ENCODE results near the gene AIFM1.

Gene AIFM1

DNA sequence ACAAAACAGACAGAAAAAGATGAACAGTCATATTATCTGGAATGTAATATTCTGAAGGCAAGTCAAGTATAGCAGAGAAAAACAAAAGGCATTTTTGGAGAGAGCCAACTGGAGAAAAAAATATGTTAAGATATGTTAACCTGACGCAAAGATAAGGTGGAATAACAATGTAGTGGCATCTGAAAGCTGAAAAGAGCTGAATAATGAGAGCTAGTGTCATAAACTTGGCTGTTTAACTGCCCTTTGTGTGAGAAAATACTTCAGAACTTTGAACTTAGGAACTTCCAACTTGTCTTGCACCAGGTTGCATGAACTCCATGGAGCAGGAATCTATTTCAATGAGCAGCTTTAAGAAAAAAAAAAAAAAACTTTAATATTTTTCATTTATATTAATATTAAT is 39.0 kb upstream of the AIFM1 start:
- TF ChIP-seq, protein P1, sequence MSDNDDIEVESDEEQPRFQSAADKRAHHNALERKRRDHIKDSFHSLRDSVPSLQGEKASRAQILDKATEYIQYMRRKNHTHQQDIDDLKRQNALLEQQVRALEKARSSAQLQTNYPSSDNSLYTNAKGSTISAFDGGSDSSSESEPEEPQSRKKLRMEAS (IDR thresholded peaks at IDR 0.05), result no peak
- TF ChIP-seq, protein P2, sequence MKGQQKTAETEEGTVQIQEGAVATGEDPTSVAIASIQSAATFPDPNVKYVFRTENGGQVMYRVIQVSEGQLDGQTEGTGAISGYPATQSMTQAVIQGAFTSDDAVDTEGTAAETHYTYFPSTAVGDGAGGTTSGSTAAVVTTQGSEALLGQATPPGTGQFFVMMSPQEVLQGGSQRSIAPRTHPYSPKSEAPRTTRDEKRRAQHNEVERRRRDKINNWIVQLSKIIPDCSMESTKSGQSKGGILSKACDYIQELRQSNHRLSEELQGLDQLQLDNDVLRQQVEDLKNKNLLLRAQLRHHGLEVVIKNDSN (IDR thresholded peaks at IDR 0.05), result no peak
- TF ChIP-seq YY1 (IDR thresholded peaks at IDR 0.05; ENCODE audit: low read depth) (no peak), EGR1 (IDR thresholded peaks at IDR 0.05) (no peak), RAD21 (IDR thresholded peaks at IDR 0.05; ENCODE audit: low read depth) (no peak)

DNA sequence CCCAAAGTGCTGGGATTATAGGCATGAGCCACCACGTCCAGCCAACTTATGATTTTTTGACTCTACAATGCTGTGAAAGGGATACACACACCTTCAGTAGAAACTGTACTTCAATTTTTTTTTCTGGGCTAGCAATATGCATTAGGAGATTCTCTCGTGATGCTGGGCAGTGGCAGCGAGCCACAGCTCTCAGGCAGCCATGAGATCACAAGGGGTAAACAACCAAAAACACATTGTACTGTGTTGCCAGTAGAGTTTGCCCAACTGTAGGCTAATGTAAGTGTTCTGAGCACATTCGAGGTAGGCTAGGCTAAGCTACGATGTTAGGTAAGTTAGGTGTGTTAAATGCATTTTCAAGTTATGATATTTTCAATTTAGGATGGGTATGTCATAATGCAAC is 31.8 kb upstream of the AIFM1 start:
- TF ChIP-seq, protein P3, sequence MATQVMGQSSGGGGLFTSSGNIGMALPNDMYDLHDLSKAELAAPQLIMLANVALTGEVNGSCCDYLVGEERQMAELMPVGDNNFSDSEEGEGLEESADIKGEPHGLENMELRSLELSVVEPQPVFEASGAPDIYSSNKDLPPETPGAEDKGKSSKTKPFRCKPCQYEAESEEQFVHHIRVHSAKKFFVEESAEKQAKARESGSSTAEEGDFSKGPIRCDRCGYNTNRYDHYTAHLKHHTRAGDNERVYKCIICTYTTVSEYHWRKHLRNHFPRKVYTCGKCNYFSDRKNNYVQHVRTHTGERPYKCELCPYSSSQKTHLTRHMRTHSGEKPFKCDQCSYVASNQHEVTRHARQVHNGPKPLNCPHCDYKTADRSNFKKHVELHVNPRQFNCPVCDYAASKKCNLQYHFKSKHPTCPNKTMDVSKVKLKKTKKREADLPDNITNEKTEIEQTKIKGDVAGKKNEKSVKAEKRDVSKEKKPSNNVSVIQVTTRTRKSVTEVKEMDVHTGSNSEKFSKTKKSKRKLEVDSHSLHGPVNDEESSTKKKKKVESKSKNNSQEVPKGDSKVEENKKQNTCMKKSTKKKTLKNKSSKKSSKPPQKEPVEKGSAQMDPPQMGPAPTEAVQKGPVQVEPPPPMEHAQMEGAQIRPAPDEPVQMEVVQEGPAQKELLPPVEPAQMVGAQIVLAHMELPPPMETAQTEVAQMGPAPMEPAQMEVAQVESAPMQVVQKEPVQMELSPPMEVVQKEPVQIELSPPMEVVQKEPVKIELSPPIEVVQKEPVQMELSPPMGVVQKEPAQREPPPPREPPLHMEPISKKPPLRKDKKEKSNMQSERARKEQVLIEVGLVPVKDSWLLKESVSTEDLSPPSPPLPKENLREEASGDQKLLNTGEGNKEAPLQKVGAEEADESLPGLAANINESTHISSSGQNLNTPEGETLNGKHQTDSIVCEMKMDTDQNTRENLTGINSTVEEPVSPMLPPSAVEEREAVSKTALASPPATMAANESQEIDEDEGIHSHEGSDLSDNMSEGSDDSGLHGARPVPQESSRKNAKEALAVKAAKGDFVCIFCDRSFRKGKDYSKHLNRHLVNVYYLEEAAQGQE (IDR thresholded peaks at IDR 0.05; ENCODE audit: low read depth), result no peak
- TF ChIP-seq RAD21 (IDR thresholded peaks at IDR 0.05; ENCODE audit: low read depth) (no peak), FOXM1 (IDR thresholded peaks at IDR 0.05; ENCODE audit: borderline replicate concordance, low read depth) (no peak), TEAD4 (IDR thresholded peaks at IDR 0.05) (no peak), CEBPB (IDR thresholded peaks at IDR 0.05) (no peak), TCF12 (IDR thresholded peaks at IDR 0.05; ENCODE audit: low read depth) (no peak), TAF1 (IDR thresholded peaks at IDR 0.05; ENCODE audit: low read depth) (no peak), EGR1 (IDR thresholded peaks at IDR 0.05) (no peak)
- TF ChIP-seq, protein P2 (IDR thresholded peaks at IDR 0.05), result no peak

DNA sequence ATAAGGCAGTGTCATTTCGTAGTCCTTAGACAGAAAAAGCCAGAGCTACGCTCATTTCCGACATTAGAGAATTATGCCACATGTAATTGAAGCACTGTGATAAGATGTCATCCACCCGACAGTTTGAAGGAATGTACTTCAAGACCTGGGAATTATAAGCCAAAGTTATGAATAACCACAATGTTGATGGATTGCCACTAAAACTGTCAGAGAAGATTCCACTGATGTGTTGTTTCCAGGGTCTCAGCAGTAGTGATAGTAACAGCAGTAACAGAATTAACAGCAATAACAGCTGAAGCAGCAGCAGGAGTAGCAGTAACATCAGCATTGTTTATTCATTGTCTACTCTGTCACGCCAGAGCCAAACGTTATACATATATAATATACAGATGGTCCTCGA is 30.8 kb upstream of the AIFM1 start:
- TF ChIP-seq FOXM1 (IDR thresholded peaks at IDR 0.05; ENCODE audit: borderline replicate concordance, low read depth), result no peak
- TF ChIP-seq TAF1 (IDR thresholded peaks at IDR 0.05; ENCODE audit: low read depth), result no peak
- no peak for TF ChIP-seq EGR1 (IDR thresholded peaks at IDR 0.05)
- no peak for TF ChIP-seq NFIC (IDR thresholded peaks at IDR 0.05)
- TF ChIP-seq EP300 (IDR thresholded peaks at IDR 0.05; ENCODE audit: borderline replicate concordance), result no peak
- TF ChIP-seq TEAD4 (IDR thresholded peaks at IDR 0.05), result no peak
- no peak for TF ChIP-seq TCF12 (IDR thresholded peaks at IDR 0.05; ENCODE audit: low read depth)
- TF ChIP-seq ZBTB7A (IDR thresholded peaks at IDR 0.05; ENCODE audit: low read depth), result no peak
- no peak for TF ChIP-seq CEBPB (IDR thresholded peaks at IDR 0.05)
- TF ChIP-seq RAD21 (IDR thresholded peaks at IDR 0.05; ENCODE audit: low read depth), result no peak
- TF ChIP-seq, protein P3 (IDR thresholded peaks at IDR 0.05; ENCODE audit: low read depth), result no peak
- TF ChIP-seq YY1 (IDR thresholded peaks at IDR 0.05; ENCODE audit: low read depth), result no peak
- TF ChIP-seq, protein P1 (IDR thresholded peaks at IDR 0.05), result no peak
- TF ChIP-seq CREB1 (IDR thresholded peaks at IDR 0.05; ENCODE audit: low read depth), result no peak

DNA sequence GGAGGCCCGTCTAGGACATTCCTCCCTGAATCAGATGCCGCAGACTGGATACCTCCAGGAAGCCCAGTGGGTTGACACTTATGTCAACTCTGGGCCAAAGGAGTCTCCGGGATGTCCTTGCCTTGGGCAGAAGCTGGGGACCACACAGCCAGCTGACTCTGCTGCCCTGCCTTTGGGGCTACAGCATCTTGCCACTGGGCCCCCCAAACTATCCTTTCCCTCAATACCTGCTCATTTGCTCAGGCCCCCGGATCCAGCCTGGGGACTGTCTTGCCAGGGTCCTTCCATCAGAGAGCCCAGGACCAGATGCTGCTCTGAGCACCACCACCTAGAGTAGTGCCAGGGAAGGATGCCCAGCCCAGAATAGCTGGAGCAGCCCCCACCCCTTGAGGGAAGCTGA is 25.2 kb upstream of the AIFM1 start:
- TF ChIP-seq EGR1 (IDR thresholded peaks at IDR 0.05), result no peak
- TF ChIP-seq CEBPB (IDR thresholded peaks at IDR 0.05), result no peak
- no peak for TF ChIP-seq TEAD4 (IDR thresholded peaks at IDR 0.05)
- no peak for TF ChIP-seq TCF12 (IDR thresholded peaks at IDR 0.05; ENCODE audit: low read depth)
- TF ChIP-seq, protein P3 (IDR thresholded peaks at IDR 0.05; ENCODE audit: low read depth), result no peak
- no peak for TF ChIP-seq YY1 (IDR thresholded peaks at IDR 0.05; ENCODE audit: low read depth)
- no peak for TF ChIP-seq NFIC (IDR thresholded peaks at IDR 0.05)
- no peak for TF ChIP-seq TAF1 (IDR thresholded peaks at IDR 0.05; ENCODE audit: low read depth)
- TF ChIP-seq, protein P2 (IDR thresholded peaks at IDR 0.05), result no peak
- no peak for TF ChIP-seq RAD21 (IDR thresholded peaks at IDR 0.05; ENCODE audit: low read depth)
- no peak for TF ChIP-seq FOXM1 (IDR thresholded peaks at IDR 0.05; ENCODE audit: borderline replicate concordance, low read depth)
- no peak for TF ChIP-seq EP300 (IDR thresholded peaks at IDR 0.05; ENCODE audit: borderline replicate concordance)

Measured in Ishikawa (cell line).